GM20000 (cell line): ENCODE measurements around the gene ST7.

ENCODE experiments used
- DNase-seq: peaks from one replicate; pipeline ENCODE4 v3.0.0; 2012; ENCODE audit warnings: low spot score
- CTCF ChIP-seq: IDR thresholded peaks from 2 replicates; pipeline ENCODE4 v1.5.1; 2012; ENCODE audit warnings: mild to moderate bottlenecking, control low read depth; ENCODE audit errors: extremely low read depth, missing control alignments

The ST7 gene

GRCh38 chr7:117124591-117125220 is 171.4 kb downstream of the ST7 start:
- no peak for TF ChIP-seq CTCF
- no peak for DNase-seq

GRCh38 chr7:117126676-117127075 is 173.4 kb downstream of the ST7 start:
- TF ChIP-seq CTCF = no peak

GRCh38 chr7:117127585-117128168 is 174.4 kb downstream of the ST7 start:
- peak; percentile 64 for TF ChIP-seq CTCF
- no peak for DNase-seq

More at GRCh38 chr7:117126676-117127075, 173.4 kb downstream of the ST7 start:
- DNase-seq = no peak

GRCh38 chr7:117129521-117129955 is 176.2 kb downstream of the ST7 start:
- DNase-seq = no peak
- TF ChIP-seq CTCF = no peak

DNA sequence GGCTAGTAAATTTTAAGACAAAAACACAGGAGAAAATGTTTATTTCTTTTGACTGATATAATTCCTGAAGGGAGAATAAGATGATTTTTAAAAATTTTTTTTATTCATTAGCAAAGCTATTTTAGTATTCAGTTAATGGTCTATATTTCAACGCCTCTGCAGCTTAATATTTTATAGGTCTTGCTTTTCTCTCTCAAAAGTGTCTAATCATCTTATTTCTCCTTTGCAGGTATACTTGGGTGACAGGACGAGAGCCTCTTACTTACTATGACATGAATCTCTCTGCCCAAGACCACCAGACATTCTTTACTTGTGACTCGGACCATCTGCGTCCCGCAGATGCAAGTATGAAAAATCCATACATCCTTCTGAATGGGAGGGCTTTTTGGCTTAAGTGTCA is 177.0 kb downstream of the ST7 start:
- no peak for TF ChIP-seq CTCF
- no peak for DNase-seq

- TF ChIP-seq CTCF = no peak
- no peak for DNase-seq
Observed at GRCh38 chr7:117132321-117133120, 179.2 kb downstream of the ST7 start.

GRCh38 chr7:117133125-117133524 is 179.8 kb downstream of the ST7 start:
- TF ChIP-seq CTCF = no peak
- DNase-seq = no peak
